Lower leg skin (tissue), 4 donors: Measurements from ENCODE around the gene PDE1C. TPM values are rescaled to one million over a fixed set of nuclear protein-coding genes. Genes with fewer than 3 reads are reported as not detected.

ENCODE experiments used
- DNase-seq, 2 donors: peaks; one replicate each; pipeline ENCODE4 v3.0.0-alpha.2; 2019; ENCODE audit warnings: low spot score in 2 of 2
- H3K4me3 ChIP-seq: fragments of 200-600 bp; sonication (generic); 2 replicates; pipeline ENCODE4 v1.5.1; 2017; ENCODE audit warnings: mild to moderate bottlenecking, low read depth; ENCODE audit not compliant: poor library complexity, severe bottlenecking
- POLR2A ChIP-seq, 2 donors: fragments of 450-650 bp; IDR thresholded peaks; one replicate each; pipeline ENCODE4 v1.6.1; 2016 to 2017; ENCODE audit warnings: antibody characterized with exemption in 2 of 2, mild to moderate bottlenecking in 1 of 2, moderate library complexity in 1 of 2
- WGBS, 2 donors: methylation state at CpG; one replicate each; pipeline ENCODE4 v1.1.5; 2018; 5-methylcytosine and 5-hydroxymethylcytosine counted together
- intact Hi-C: fragments of 100-400 bp; cut with DNase I; formaldehyde crosslinking; loops from one replicate; pipeline ENCODE4 v1.15.0; 2023; ENCODE audit warnings: low total_unique reads
- total RNA-seq, 4 donors: library from RNA; depleted of rRNA; stranded (reverse); fragments of >200 nt; gene quantifications; one replicate each; pipeline ENCODE4 v1.1.0, GENCODE V29; 2016
- TF ChIP-seq, protein P1 (sequence below), 3 donors: fragments of 450-650 bp; IDR thresholded peaks; one replicate each; pipeline ENCODE4 v1.5.1; 2016; ENCODE audit warnings: antibody characterized with exemption in 3 of 3, mild to moderate bottlenecking in 3 of 3, moderate library complexity in 2 of 3

PDE1C gene
- total RNA-seq, 4 donors from 2014 or later, result 0.53 to 3.5 (median 3.0) TPM

- no peak for DNase-seq
- intact Hi-C loops, result no loop called here
- TF ChIP-seq, protein P1, sequence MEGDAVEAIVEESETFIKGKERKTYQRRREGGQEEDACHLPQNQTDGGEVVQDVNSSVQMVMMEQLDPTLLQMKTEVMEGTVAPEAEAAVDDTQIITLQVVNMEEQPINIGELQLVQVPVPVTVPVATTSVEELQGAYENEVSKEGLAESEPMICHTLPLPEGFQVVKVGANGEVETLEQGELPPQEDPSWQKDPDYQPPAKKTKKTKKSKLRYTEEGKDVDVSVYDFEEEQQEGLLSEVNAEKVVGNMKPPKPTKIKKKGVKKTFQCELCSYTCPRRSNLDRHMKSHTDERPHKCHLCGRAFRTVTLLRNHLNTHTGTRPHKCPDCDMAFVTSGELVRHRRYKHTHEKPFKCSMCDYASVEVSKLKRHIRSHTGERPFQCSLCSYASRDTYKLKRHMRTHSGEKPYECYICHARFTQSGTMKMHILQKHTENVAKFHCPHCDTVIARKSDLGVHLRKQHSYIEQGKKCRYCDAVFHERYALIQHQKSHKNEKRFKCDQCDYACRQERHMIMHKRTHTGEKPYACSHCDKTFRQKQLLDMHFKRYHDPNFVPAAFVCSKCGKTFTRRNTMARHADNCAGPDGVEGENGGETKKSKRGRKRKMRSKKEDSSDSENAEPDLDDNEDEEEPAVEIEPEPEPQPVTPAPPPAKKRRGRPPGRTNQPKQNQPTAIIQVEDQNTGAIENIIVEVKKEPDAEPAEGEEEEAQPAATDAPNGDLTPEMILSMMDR (IDR thresholded peaks at IDR 0.05), result no peak
- no peak for TF ChIP-seq POLR2A (IDR thresholded peaks at IDR 0.05)
- H3K4me3 ChIP-seq, result no peak overlapping the region
- 47 to 56% methylated on average over 1 of the region's 1 CpG for WGBS, 2 donors
Measured at GRCh38 chr7:32073533-32073932, 3.3 kb upstream of the PDE1C start.

DNA sequence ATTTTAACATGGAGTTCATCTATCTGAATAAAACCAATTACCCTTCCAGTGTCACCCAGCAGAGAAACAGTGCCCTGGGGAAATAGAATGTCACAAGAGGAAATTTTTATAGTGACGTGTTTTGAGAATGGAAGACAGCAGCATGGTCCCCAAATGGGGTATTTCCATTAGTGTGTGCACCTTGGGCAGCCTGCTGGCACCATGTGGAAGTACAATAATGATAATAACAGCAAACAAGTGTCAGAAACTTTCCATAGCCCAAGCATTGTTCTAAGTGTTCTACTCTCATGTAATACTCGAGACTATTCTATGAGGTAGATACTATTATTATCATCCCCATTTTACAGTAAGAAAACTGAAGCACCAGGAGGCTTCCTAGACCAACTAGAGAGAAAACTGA, 2.2 kb upstream of the PDE1C start:
- TF ChIP-seq, protein P1 (IDR thresholded peaks at IDR 0.05), result no peak
- no peak for TF ChIP-seq POLR2A (IDR thresholded peaks at IDR 0.05)
- intact Hi-C loops, result no loop called here
- no peak overlapping the region for H3K4me3 ChIP-seq
- WGBS, 2 donors, result 36 to 61% methylated on average over 2 of the region's 2 CpGs
- DNase-seq, result no peak

DNA sequence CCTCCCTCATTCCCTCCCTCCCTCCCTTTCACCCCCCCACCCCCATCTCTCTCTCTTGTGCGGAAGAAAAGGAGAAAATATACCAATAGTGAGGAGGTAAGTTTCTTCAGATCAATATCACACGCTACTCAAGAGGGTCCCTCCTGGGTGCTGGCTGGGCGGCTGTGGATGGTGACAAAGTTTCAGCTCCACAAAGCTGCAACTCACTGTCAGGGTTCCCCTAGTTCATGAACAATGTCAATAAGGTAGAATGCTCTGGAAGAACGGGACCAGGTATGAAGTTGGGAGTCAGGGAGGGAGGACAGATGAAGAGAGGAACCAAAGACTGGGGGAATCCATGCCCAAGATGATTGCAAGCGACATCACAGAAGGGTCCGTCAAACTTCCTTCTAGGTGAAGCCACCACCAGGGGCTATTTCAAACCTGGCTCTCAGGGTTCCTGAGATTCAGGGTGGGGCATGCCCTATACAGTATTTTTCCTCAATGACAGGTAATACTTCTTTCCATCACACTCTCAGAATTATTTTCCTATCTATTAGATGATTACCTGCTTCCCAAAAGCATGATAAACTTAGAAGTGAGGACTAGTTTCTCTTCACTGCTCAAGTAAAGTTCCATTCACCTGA, 1.4 kb upstream of the PDE1C start:
- no peak for TF ChIP-seq POLR2A (IDR thresholded peaks at IDR 0.05)
- TF ChIP-seq, protein P1 (IDR thresholded peaks at IDR 0.05), result no peak
- 24 to 44% methylated on average over 6 of the region's 6 CpGs for WGBS, 2 donors
- intact Hi-C loops, result no loop called here
- no peak overlapping the region for H3K4me3 ChIP-seq
- no peak for DNase-seq

- DNase-seq, result no peak
- 4 to 9% methylated on average over 9 of the region's 9 CpGs for WGBS, 2 donors
- no peak for TF ChIP-seq POLR2A (IDR thresholded peaks at IDR 0.05)
- TF ChIP-seq, protein P1 (IDR thresholded peaks at IDR 0.05), result no peak
- intact Hi-C loops, result no loop called here
- no peak overlapping the region for H3K4me3 ChIP-seq
Measured at GRCh38 chr7:32070051-32070405, 179 bp downstream of the PDE1C start.

DNA sequence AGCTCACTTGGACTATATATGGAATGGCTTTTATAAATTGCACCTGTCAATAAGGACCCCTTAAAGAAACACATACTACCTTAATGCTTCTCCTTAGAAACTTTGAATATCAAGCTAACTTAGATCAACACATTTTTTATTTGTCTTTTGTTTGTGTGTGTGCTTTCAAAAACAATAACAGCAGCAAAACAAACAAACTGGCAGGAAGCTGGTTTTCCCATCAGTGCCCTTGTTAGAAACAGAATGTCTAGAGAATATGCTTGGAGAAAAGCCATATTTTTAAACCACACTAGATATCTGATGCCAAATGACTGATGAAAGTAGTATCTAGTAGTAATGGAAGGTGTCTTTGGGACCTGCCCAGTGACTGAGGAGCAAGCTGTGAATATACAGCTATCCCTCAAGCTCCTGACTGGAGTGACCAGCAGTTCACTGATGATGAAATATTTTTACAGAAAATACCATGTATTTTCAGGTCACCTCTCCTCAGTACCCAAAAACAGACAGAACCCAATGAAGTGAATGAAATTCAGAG, 1.0 kb downstream of the PDE1C start:
- H3K4me3 ChIP-seq, result no peak overlapping the region
- no peak for TF ChIP-seq POLR2A (IDR thresholded peaks at IDR 0.05)
- TF ChIP-seq, protein P1 (IDR thresholded peaks at IDR 0.05), result no peak
- intact Hi-C loops, result no loop called here
- no peak for DNase-seq
